Upper lobe of left lung (tissue), 4 donors: Measurements from ENCODE around the gene TMEM198.

ENCODE experiments used
- POLR2A ChIP-seq, 4 donors: fragments of 450-650 bp; IDR thresholded peaks; one replicate each; pipeline ENCODE4 v1.5.1; 2016 to 2017; ENCODE audit warnings: antibody characterized with exemption in 4 of 4, mild to moderate bottlenecking in 2 of 4
- POLR2AphosphoS5 ChIP-seq, 2 donors: sonication (generic); formaldehyde crosslinking; IDR thresholded peaks; one replicate each; pipeline ENCODE4 v1.5.1; 2017; ENCODE audit warnings: antibody characterized with exemption in 2 of 2
- TF ChIP-seq, protein P1 (sequence below), 6 experiments: fragments of 450-650 bp in 4 of 6; fragments of 200-600 bp in 2 of 6; sonication (generic) in 2 of 6; IDR thresholded peaks; one replicate each; pipeline ENCODE4 v1.5.1; 2016 to 2019; ENCODE audit warnings: antibody characterized with exemption in 6 of 6

DNA sequence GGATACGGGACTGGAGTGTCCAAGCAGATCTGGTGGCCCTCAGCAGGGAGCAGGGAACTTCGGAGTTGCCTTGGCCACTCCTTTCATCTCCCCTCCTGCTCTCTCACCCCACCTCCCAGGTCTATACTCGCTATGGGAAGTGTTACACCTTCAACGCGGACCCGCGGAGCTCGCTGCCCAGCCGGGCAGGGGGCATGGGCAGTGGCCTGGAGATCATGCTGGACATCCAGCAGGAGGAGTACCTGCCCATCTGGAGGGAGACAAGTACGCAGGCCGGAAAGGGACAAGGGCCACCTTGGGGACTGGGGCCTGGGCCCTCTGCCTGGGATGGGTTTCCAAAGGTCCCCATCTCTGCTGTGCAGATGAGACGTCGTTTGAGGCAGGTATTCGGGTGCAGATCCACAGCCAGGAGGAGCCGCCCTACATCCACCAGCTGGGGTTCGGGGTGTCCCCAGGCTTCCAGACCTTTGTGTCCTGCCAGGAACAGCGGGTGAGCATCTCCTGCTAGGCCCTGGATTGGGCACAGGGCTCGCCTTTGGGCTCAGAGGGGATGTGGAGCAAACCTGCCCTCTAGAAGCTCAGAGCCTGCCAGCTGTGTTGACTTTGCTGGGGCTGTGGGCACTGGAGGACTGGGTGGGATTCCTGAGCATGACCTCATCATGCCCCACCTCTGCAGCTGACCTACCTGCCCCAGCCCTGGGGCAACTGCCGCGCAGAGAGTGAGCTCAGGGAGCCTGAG, 12.0 kb upstream of the TMEM198 start:
- TF ChIP-seq, protein P1, sequence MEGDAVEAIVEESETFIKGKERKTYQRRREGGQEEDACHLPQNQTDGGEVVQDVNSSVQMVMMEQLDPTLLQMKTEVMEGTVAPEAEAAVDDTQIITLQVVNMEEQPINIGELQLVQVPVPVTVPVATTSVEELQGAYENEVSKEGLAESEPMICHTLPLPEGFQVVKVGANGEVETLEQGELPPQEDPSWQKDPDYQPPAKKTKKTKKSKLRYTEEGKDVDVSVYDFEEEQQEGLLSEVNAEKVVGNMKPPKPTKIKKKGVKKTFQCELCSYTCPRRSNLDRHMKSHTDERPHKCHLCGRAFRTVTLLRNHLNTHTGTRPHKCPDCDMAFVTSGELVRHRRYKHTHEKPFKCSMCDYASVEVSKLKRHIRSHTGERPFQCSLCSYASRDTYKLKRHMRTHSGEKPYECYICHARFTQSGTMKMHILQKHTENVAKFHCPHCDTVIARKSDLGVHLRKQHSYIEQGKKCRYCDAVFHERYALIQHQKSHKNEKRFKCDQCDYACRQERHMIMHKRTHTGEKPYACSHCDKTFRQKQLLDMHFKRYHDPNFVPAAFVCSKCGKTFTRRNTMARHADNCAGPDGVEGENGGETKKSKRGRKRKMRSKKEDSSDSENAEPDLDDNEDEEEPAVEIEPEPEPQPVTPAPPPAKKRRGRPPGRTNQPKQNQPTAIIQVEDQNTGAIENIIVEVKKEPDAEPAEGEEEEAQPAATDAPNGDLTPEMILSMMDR (IDR thresholded peaks at IDR 0.05) = no peak
- no peak for TF ChIP-seq POLR2A (IDR thresholded peaks at IDR 0.05)
- TF ChIP-seq POLR2AphosphoS5 (IDR thresholded peaks at IDR 0.05) = no peak
